T-helper 1 cell treated with Interleukin-12 subunit alpha and Interleukin-12 subunit beta and Interleukin-4 antibody, amounts not matched to agents 30 ng/mL and 1 ng/mL, for 36 hours (primary cell): Measurements from ENCODE around the gene POC1B. TPM values are rescaled to one million over a fixed set of nuclear protein-coding genes. Genes with fewer than 3 reads are reported as not detected.

Experiments
- total RNA-seq: library from RNA; stranded (reverse); gene quantifications from 2 replicates; pipeline ENCODE4 v1.2.3, GENCODE V29; 2022

POC1B gene
- total RNA-seq, 1 donor from 2014 or later: 33.1 TPM

Other genes starting within 250 kb of the POC1B start
- gene DUSP6, start 173.5 kb downstream of the POC1B start, total RNA-seq: 108 and 125 TPM in 2 replicates
- gene GALNT4, start 1.3 kb downstream of the POC1B start, total RNA-seq: 17.6 and 18.2 TPM in 2 replicates
- gene ATP2B1, start 182.8 kb upstream of the POC1B start, total RNA-seq: 15.9 and 19.5 TPM in 2 replicates